SK-N-SH (cell line): ENCODE data around the gene LTB4R. TPM values are rescaled to one million over a fixed set of nuclear protein-coding genes. Genes with fewer than 3 reads are reported as not detected.

Source experiments
- CTCF ChIA-PET: fragments of 300-600, 350-600 bp; formaldehyde crosslinking; extraction: SDS; loops from one replicate; lab custom pipeline; 2021; lab: Yijun Ruan, JAX
- POLR2A ChIA-PET: fragments of 350-600 bp; sonication (Branson Sonifier 250); formaldehyde crosslinking; extraction: SDS; loops from one replicate; lab custom pipeline; 2020; ENCODE audit warnings: antibody characterized with exemption, inconsistent platforms; lab: Yijun Ruan, JAX
- DNase-seq: peaks from one replicate; pipeline ENCODE4 v3.0.0; 2012
- H2AFZ ChIP-seq: fragments of 200-600 bp; sonication (generic); 2 replicates; pipeline ENCODE4 v1.8.1; 2016; ENCODE audit warnings: antibody characterized with exemption, mild to moderate bottlenecking, low read depth
- H3F3A ChIP-seq: fragments of 200-600 bp; sonication (generic); replicated peaks from 2 replicates; pipeline ENCODE3; 2016; ENCODE audit warnings: antibody characterized with exemption, mild to moderate bottlenecking; ENCODE audit not compliant: insufficient read depth
- H3K27ac ChIP-seq, 2 experiments: fragments of 200-500 bp in 1 of 2; fragments of 200-600 bp in 1 of 2; sonication (Bioruptor generic) in 1 of 2; sonication (generic), shearing (Covaris generic) in 1 of 2; 2 replicates each; pipeline versions ENCODE4 v1.5.1 to v1.6.1; 2014 to 2016; ENCODE audit warnings: low read depth in 2 of 2, inconsistent platforms in 1 of 2, low read length in 1 of 2, mild to moderate bottlenecking in 1 of 2, mixed read lengths in 1 of 2
- H3K27me3 ChIP-seq: fragments of 200-600 bp; sonication (generic), shearing (Covaris generic); 2 replicates; pipeline ENCODE4 v1.6.1; 2016; ENCODE audit warnings: mixed run types; ENCODE audit not compliant: insufficient read depth
- H3K36me3 ChIP-seq, 2 experiments: fragments of 200-500 bp in 1 of 2; fragments of 200-600 bp in 1 of 2; sonication (Bioruptor generic) in 1 of 2; sonication (generic) in 1 of 2; replicated peaks in 1 of 2; 2 replicates each; pipeline versions ENCODE3 to v1.5.1; 2014 to 2016; ENCODE audit warnings: low read length in 1 of 2, mild to moderate bottlenecking in 1 of 2; ENCODE audit not compliant: insufficient read depth in 2 of 2, control insufficient read depth in 1 of 2
- H3K4me1 ChIP-seq, 2 experiments: fragments of 200-500 bp in 1 of 2; fragments of 200-600 bp in 1 of 2; sonication (Bioruptor generic) in 1 of 2; sonication (generic), shearing (Covaris generic) in 1 of 2; 2 replicates each; pipeline versions ENCODE4 v1.5.1 to v1.6.1; 2014 to 2016; ENCODE audit warnings: low read depth in 1 of 2, low read length in 1 of 2, mixed run types in 1 of 2; ENCODE audit not compliant: insufficient read depth in 2 of 2, control insufficient read depth in 1 of 2
- H3K4me2 ChIP-seq: fragments of 200-600 bp; sonication (generic), shearing (Covaris generic); 2 replicates; pipeline ENCODE4 v1.6.1; 2017; ENCODE audit warnings: mixed run types
- H3K4me3 ChIP-seq, 2 experiments: fragments of 200-500 bp in 1 of 2; fragments of 200-600 bp in 1 of 2; sonication (Bioruptor generic) in 1 of 2; sonication (generic), shearing (Covaris generic) in 1 of 2; 2 replicates each; pipeline versions ENCODE4 v1.5.1 to v1.8.1; 2014 to 2016; ENCODE audit warnings: low read depth in 2 of 2, inconsistent platforms in 1 of 2, low read length in 1 of 2, mild to moderate bottlenecking in 1 of 2, mixed read lengths in 1 of 2, moderate library complexity in 1 of 2
- H3K79me2 ChIP-seq: fragments of 200-600 bp; sonication (generic); 2 replicates; pipeline ENCODE4 v1.8.1; 2017; ENCODE audit warnings: mild to moderate bottlenecking; ENCODE audit not compliant: insufficient read depth
- H3K9ac ChIP-seq: fragments of 200-600 bp; sonication (generic); 2 replicates; pipeline ENCODE4 v1.6.1; 2017; ENCODE audit warnings: mixed run types
- H3K9me2 ChIP-seq: fragments of 200-600 bp; sonication (generic); 2 replicates; pipeline ENCODE4 v1.6.1; 2017; ENCODE audit warnings: mixed run types
- H3K9me3 ChIP-seq: fragments of 200-600 bp; sonication (generic); 2 replicates; pipeline ENCODE4 v1.6.1; 2017; ENCODE audit warnings: mixed run types, mild to moderate bottlenecking, moderate library complexity
- H4K20me1 ChIP-seq: fragments of 200-600 bp; sonication (generic); 2 replicates; pipeline ENCODE4 v1.6.1; 2017; ENCODE audit warnings: mild to moderate bottlenecking, mixed run types; ENCODE audit not compliant: insufficient read depth
- CHD2 ChIP-seq: fragments of 150-350 bp; IDR thresholded peaks from 2 replicates; pipeline ENCODE4 v1.6.1; 2018; ENCODE audit warnings: low read length; ENCODE audit not compliant: partially characterized antibody
- CTCF ChIP-seq: fragments of 200-600 bp; sonication (generic); IDR thresholded peaks from 2 replicates; pipeline ENCODE4 v1.6.1; 2017; ENCODE audit warnings: antibody characterized with exemption, mild to moderate bottlenecking, moderate library complexity
- ELF1 ChIP-seq: IDR thresholded peaks from 2 replicates; pipeline ENCODE4 v1.4.0; 2012
- EP300 ChIP-seq, 2 experiments: IDR thresholded peaks; 2 replicates each; pipeline versions ENCODE4 v1.4.0 to v1.6.1; 2012; ENCODE audit warnings: borderline replicate concordance in 1 of 2, low read depth in 1 of 2, low read length in 1 of 2
- EZH2phosphoT487 ChIP-seq: fragments of 200-600 bp; sonication (generic); IDR thresholded peaks from 2 replicates; pipeline ENCODE4 v1.6.1; 2017; ENCODE audit warnings: low read depth, mixed run types, mild to moderate bottlenecking, antibody characterized with exemption, moderate library complexity, borderline replicate concordance
- FOXJ3 ChIP-seq: sonication (generic); formaldehyde crosslinking; IDR thresholded peaks from 2 replicates; pipeline ENCODE4 v1.5.1; 2020; ENCODE audit warnings: mild to moderate bottlenecking, missing genetic modification reagents
- GATA2 ChIP-seq: sonication (generic); formaldehyde crosslinking; IDR thresholded peaks from 2 replicates; pipeline ENCODE4 v1.5.0; 2020; ENCODE audit warnings: mild to moderate bottlenecking, missing genetic modification reagents
- JUND ChIP-seq: IDR thresholded peaks from 2 replicates; pipeline ENCODE4 v1.4.0; 2012
- MEF2A ChIP-seq: IDR thresholded peaks from 2 replicates; pipeline ENCODE4 v1.4.0; 2012; ENCODE audit warnings: low read depth, borderline replicate concordance
- NRF1 ChIP-seq: IDR thresholded peaks from 2 replicates; pipeline ENCODE4 v1.6.1; 2012; ENCODE audit warnings: low read depth, mild to moderate bottlenecking, low read length
- PBX3 ChIP-seq: IDR thresholded peaks from 2 replicates; pipeline ENCODE4; 2012
- POLR2AphosphoS5 ChIP-seq: IDR thresholded peaks from 2 replicates; pipeline ENCODE4 v1.6.1; 2012; ENCODE audit warnings: low read depth, low read length
- RAD21 ChIP-seq: IDR thresholded peaks from 2 replicates; pipeline ENCODE4 v1.6.1; 2012; ENCODE audit warnings: mild to moderate bottlenecking, low read length
- RCOR1 ChIP-seq: fragments of 150-350 bp; IDR thresholded peaks from 2 replicates; pipeline ENCODE4 v1.6.1; 2017; ENCODE audit warnings: antibody characterized with exemption, low read length
- REST ChIP-seq: IDR thresholded peaks from 2 replicates; pipeline ENCODE4 v1.6.1; 2012; ENCODE audit warnings: mild to moderate bottlenecking, low read depth, low read length, moderate library complexity
- RXRA ChIP-seq: IDR thresholded peaks from 2 replicates; pipeline ENCODE4 v1.4.0; 2012; ENCODE audit warnings: low read depth, mild to moderate bottlenecking, borderline replicate concordance
- SIN3A ChIP-seq: IDR thresholded peaks from 2 replicates; pipeline ENCODE4 v1.6.1; 2012; ENCODE audit warnings: low read depth, mild to moderate bottlenecking, low read length, moderate library complexity, borderline replicate concordance
- SMC3 ChIP-seq: IDR thresholded peaks from 2 replicates; pipeline ENCODE4 v1.6.1; 2012; ENCODE audit warnings: low read depth, low read length, improper control_type of control experiment
- TCF12 ChIP-seq: IDR thresholded peaks from 2 replicates; pipeline ENCODE4 v1.4.0; 2012
- TEAD4 ChIP-seq: IDR thresholded peaks from 2 replicates; pipeline ENCODE4 v1.4.0; 2012; ENCODE audit warnings: mild to moderate bottlenecking, borderline replicate concordance; ENCODE audit not compliant: insufficient read depth
- USF1 ChIP-seq: IDR thresholded peaks from 2 replicates; pipeline ENCODE4 v1.4.0; 2012; ENCODE audit warnings: low read depth, borderline replicate concordance
- YY1 ChIP-seq: IDR thresholded peaks from 2 replicates; pipeline ENCODE4 v1.4.0; 2012; ENCODE audit warnings: low read depth, mild to moderate bottlenecking
- ZBTB33 ChIP-seq: IDR thresholded peaks from 2 replicates; pipeline ENCODE4 v1.4.0; 2012; ENCODE audit warnings: low read depth, borderline replicate concordance
- WGBS: methylation state at CpG from one replicate; pipeline ENCODE4 v1.1.6; 2017; ENCODE audit warnings: low lambda C conversion rate; 5-methylcytosine and 5-hydroxymethylcytosine counted together
- polyA plus RNA-seq, 3 experiments: library from polyadenylated mRNA; depleted of rRNA; stranded (reverse); fragments of >200 nt; gene quantifications; 2 replicates each; pipeline ENCODE4 v1.2.3, GENCODE V29; 2012

The LTB4R gene
- polyA plus RNA-seq, 1 of the 3 experiments (the other 2 are of a cell fraction) = 11.9 TPM

- Histone ChIP-seq H3K4me1 (peaks cover 14 to 25% of the 10 kb centered on the region in 2 experiments; a peak in 3 of 4 replicates), H3K27me3 (no peaks in the 10 kb centered on the region), H3K9me3 (no peaks in the 10 kb centered on the region), H3K79me2 (no peaks in the 10 kb centered on the region), H3K4me3 (peak overlapping the region; percentile 85 to 86), H3K9ac (peak overlapping the region; percentile 62), H4K20me1 (no peaks in the 10 kb centered on the region), H3F3A (peaks cover 23% of the 10 kb centered on the region), H3K36me3 (no peaks in the 10 kb centered on the region), H2AFZ (peak overlapping the region; percentile 93), H3K4me2 (peak overlapping the region; percentile 100), H3K9me2 (no peaks in the 10 kb centered on the region), H3K27ac (peak overlapping the region; percentile 93 to 99)
- ChIA-PET POLR2A (interaction anchor here (0.6 to 2.3 kb wide), 10 partner anchors 13 to 132 kb away, joined by 3 to 37 read pairs (median 4); partner anchors contain the start of genes CBLN3, KHNYN, NYNRIN and SDR39U1), CTCF (interaction anchor here (0.7 to 2.4 kb wide), 41 partner anchors 9 to 142 kb away, joined by 3 to 275 read pairs (median 7); partner anchors contain the start of genes CBLN3, CIDEB, KHNYN and LTB4R2)
- 8% methylated on average over 28 of the region's 28 CpGs for WGBS
- peak; percentile 79 for DNase-seq
- TF ChIP-seq RCOR1 (0 out of 2 replicates have a peak, but pooled peaks have one; percentile 52), FOXJ3 (CRISPR knock-in tag) (no peak), POLR2AphosphoS5 (no peak), TEAD4 (no peak), SIN3A (peak; percentile 63; the same call in 1 of the 2 replicates), GATA2 (CRISPR knock-in tag) (no peak), ELF1 (no peak), TCF12 (0 out of 2 replicates have a peak, but pooled peaks have one; percentile 7), EP300 (IDR thresholded peaks at IDR 0.05; ENCODE audit: borderline replicate concordance in 1 of 2, low read depth in 1 of 2, low read length in 1 of 2) (no peak), USF1 (no peak), EZH2phosphoT487 (no peak), REST (no peak), NRF1 (peak; percentile 19; the same call in 1 of the 2 replicates), ZBTB33 (no peak), CTCF (peak; percentile 93), JUND (no peak), YY1 (no peak), CHD2 (peak; percentile 23), MEF2A (no peak), RAD21 (peak; percentile 81), PBX3 (0 out of 2 replicates have a peak, but pooled peaks have one; percentile 4), SMC3 (peak; percentile 94), RXRA (no peak; the same call in 1 of the 2 replicates)
Observed at GRCh38 chr14:24365600-24366412, 54.5 kb downstream of the LTB4R start.
